ENCODE results near the gene ARHGAP31.

DNA sequence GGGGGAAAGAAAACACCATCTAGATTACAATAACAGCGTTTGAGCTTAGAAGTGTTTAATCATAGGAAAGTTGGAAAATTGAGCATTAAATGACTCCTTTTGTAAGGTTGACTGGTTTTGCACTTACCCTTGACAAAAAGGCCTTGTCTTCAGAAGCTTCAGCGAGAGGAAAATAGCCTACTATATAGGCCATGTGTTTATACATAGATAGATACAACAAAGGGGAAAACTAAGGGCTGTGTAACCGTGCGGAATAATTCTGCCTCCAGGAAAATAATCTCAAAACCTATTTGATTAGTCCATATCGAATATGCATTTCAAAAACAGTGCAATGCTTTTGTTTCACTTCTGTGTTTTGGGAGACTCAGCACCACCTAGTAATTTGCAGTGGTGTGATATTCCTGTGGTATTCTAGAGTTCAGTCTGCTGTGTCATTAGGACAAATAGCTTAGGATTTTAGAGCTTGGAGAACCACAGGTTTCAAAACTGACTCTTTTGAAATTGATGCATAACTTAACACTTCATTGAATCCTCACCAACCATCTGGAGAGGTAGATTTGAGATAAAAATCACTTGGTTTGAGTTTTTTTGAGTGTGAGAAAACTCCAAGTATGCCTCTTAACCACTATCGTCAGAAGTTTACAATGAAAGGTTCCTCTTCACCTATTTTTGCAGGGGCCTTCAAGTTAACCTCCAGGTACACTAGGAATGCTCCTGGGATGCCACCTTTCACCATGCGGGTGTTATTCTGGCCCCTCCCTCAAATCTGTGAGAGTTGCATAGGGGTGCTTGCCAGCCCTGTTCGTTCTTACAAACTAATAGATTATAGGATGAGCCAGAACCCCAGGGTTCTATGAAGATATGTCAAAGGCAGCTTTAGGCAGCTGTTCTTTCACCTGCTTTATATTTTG lies 1.9 kb downstream of the ARHGAP31 start:
- TF ChIP-seq, protein P1, sequence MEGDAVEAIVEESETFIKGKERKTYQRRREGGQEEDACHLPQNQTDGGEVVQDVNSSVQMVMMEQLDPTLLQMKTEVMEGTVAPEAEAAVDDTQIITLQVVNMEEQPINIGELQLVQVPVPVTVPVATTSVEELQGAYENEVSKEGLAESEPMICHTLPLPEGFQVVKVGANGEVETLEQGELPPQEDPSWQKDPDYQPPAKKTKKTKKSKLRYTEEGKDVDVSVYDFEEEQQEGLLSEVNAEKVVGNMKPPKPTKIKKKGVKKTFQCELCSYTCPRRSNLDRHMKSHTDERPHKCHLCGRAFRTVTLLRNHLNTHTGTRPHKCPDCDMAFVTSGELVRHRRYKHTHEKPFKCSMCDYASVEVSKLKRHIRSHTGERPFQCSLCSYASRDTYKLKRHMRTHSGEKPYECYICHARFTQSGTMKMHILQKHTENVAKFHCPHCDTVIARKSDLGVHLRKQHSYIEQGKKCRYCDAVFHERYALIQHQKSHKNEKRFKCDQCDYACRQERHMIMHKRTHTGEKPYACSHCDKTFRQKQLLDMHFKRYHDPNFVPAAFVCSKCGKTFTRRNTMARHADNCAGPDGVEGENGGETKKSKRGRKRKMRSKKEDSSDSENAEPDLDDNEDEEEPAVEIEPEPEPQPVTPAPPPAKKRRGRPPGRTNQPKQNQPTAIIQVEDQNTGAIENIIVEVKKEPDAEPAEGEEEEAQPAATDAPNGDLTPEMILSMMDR (IDR thresholded peaks at IDR 0.05): no peak
- no peak for TF ChIP-seq POLR2A (IDR thresholded peaks at IDR 0.05)
